HepG2 (cell line): ENCODE measurements around the gene BCAR3. TPM values are rescaled to one million over a fixed set of nuclear protein-coding genes. Genes with fewer than 3 reads are reported as not detected.

Source experiments
- ATAC-seq: fragments of 200-7000 bp; cut with Tn5 transposase; 3 replicates; pipeline ENCODE4 v1.9.1; 2020; ENCODE audit warnings: mild to moderate bottlenecking, moderate library complexity
- BruUV-seq: library from RNA; stranded (reverse); fragments of 400-500 nt; replicated peaks from 2 replicates; lab custom pipeline; 2021; lab: Mats Ljungman, UMichigan
- CTCF ChIA-PET: fragments of 300-600 bp; formaldehyde crosslinking; extraction: SDS; loops from one replicate; lab custom pipeline; 2021; ENCODE audit warnings: low total read pairs, inconsistent platforms, low intra/inter-chr PET ratio; lab: Yijun Ruan, JAX
- POLR2A ChIA-PET: fragments of 350-600 bp; sonication (Branson Sonifier 250); formaldehyde crosslinking; loops from one replicate; lab custom pipeline; 2020; ENCODE audit warnings: antibody characterized with exemption, inconsistent platforms; lab: Yijun Ruan, JAX
- DNase-seq: peaks from one replicate; pipeline ENCODE4 v3.0.0-alpha.2; 2015; ENCODE audit warnings: low spot score
- FAIRE-seq: peaks from 3 replicates; lab custom pipeline; 2011; peaks lifted over from hg19 to GRCh38; lab: Jason Lieb, UNC
- H2AFZ ChIP-seq: one replicate; pipeline ENCODE4 v1.6.1; 2011; ENCODE audit warnings: low read length, inconsistent platforms
- H3K27ac ChIP-seq: fragments of 300-600 bp; 3 replicates; pipeline ENCODE4 v1.8.0; 2011; ENCODE audit warnings: mixed run types, mild to moderate bottlenecking, mixed read lengths, low read length, inconsistent platforms; ENCODE audit not compliant: insufficient read depth; ENCODE audit errors: extremely low read length
- H3K27me3 ChIP-seq, 2 experiments: fragments of 200-600 bp in 1 of 2; 2 replicates in 1 of 2; 3 replicates in 1 of 2; pipeline versions ENCODE4 v1.6.0 to v1.8.0; 2011; ENCODE audit warnings: low read length in 2 of 2, mild to moderate bottlenecking in 2 of 2, moderate library complexity in 2 of 2, inconsistent platforms in 1 of 2; ENCODE audit not compliant: insufficient read depth in 2 of 2, control insufficient read depth in 1 of 2
- H3K36me3 ChIP-seq, 2 experiments: fragments of 200-600 bp in 1 of 2; replicated peaks in 1 of 2; 2 replicates in 1 of 2; 3 replicates in 1 of 2; pipeline versions ENCODE4 v1.5.1 to v1.8.0; 2011; ENCODE audit warnings: low read length in 2 of 2, inconsistent platforms in 1 of 2; ENCODE audit not compliant: insufficient read depth in 2 of 2, control insufficient read depth in 1 of 2
- H3K4me1 ChIP-seq: 2 replicates; pipeline ENCODE4 v1.5.1; 2012; ENCODE audit warnings: low read length, inconsistent platforms; ENCODE audit not compliant: insufficient read depth
- H3K4me2 ChIP-seq: 2 replicates; pipeline ENCODE4 v1.6.0; 2011; ENCODE audit warnings: low read depth, low read length, inconsistent platforms
- H3K4me3 ChIP-seq, 3 experiments: fragments of 200-600 bp in 1 of 3; sonication (generic), shearing (Covaris generic) in 1 of 3; replicated peaks in 1 of 3; 2 replicates each; pipeline ENCODE4 v1.5.1; 2011 to 2016; ENCODE audit warnings: low read length in 3 of 3, inconsistent platforms in 2 of 3, low read depth in 2 of 3, mild to moderate bottlenecking in 2 of 3, control low read depth in 1 of 3, mixed read lengths in 1 of 3; ENCODE audit not compliant: insufficient read depth in 1 of 3
- H3K79me2 ChIP-seq: one replicate; pipeline ENCODE4 v1.6.1; 2011; ENCODE audit warnings: low read length, inconsistent platforms; ENCODE audit not compliant: insufficient read depth
- H3K9ac ChIP-seq: 2 replicates; pipeline ENCODE4 v1.6.0; 2011; ENCODE audit warnings: mild to moderate bottlenecking, low read depth, low read length, inconsistent platforms; ENCODE audit not compliant: insufficient read depth
- H3K9me3 ChIP-seq: 2 replicates; pipeline ENCODE4 v1.5.1; 2012; ENCODE audit warnings: mild to moderate bottlenecking, low read length
- H4K20me1 ChIP-seq: 2 replicates; pipeline ENCODE4 v1.6.0; 2011; ENCODE audit warnings: inconsistent platforms, mild to moderate bottlenecking, low read length, moderate library complexity; ENCODE audit not compliant: insufficient read depth
- DZIP1 ChIP-seq: sonication (generic); formaldehyde crosslinking; IDR thresholded peaks from 2 replicates; pipeline ENCODE4 v1.5.0; 2020; ENCODE audit warnings: mild to moderate bottlenecking, missing genetic modification reagents
- HNRNPK ChIP-seq: fragments of 200-400 bp; formaldehyde crosslinking; IDR thresholded peaks from 2 replicates; pipeline ENCODE4 v1.6.1; 2018; ENCODE audit warnings: low read length, low read depth, moderate library complexity, mild to moderate bottlenecking; ENCODE audit not compliant: poor library complexity, severe bottlenecking
- IRF1 ChIP-seq: sonication (generic); formaldehyde crosslinking; IDR thresholded peaks from 2 replicates; pipeline ENCODE4 v1.4.0; 2020; ENCODE audit warnings: low read depth, mild to moderate bottlenecking, missing genetic modification reagents
- MYC ChIP-seq: sonication (generic); formaldehyde crosslinking; IDR thresholded peaks from 2 replicates; pipeline ENCODE4 v1.9.0; 2021; ENCODE audit warnings: missing genetic modification reagents, borderline replicate concordance
- RFXANK ChIP-seq: IDR thresholded peaks from 2 replicates; pipeline ENCODE4 v1.6.1; 2016
- SALL1 ChIP-seq: sonication (generic); formaldehyde crosslinking; IDR thresholded peaks from 2 replicates; pipeline ENCODE4 v1.8.0; 2022; ENCODE audit warnings: mild to moderate bottlenecking, missing genetic modification reagents
- SMC3 ChIP-seq: IDR thresholded peaks from 2 replicates; pipeline ENCODE4 v1.6.1; 2011; ENCODE audit warnings: low read length, improper control_type of control experiment
- SRSF1 ChIP-seq: fragments of 200-400 bp; formaldehyde crosslinking; optimal IDR thresholded peaks from 2 replicates; pipeline ENCODE3; 2017; ENCODE audit warnings: mild to moderate bottlenecking, low read depth, low read length, moderate library complexity
- THAP7 ChIP-seq: sonication (generic); formaldehyde crosslinking; IDR thresholded peaks from 2 replicates; pipeline ENCODE4 v1.8.1; 2023; ENCODE audit warnings: mild to moderate bottlenecking, missing genetic modification reagents
- ZBTB8A ChIP-seq: sonication (generic); formaldehyde crosslinking; IDR thresholded peaks from 2 replicates; pipeline ENCODE4 v1.4.0; 2020; ENCODE audit warnings: mild to moderate bottlenecking, low read depth, missing genetic modification reagents, borderline replicate concordance
- ZNF234 ChIP-seq: sonication (generic); formaldehyde crosslinking; conservative IDR thresholded peaks from 2 replicates; pipeline ENCODE4 v1.5.1; 2020; ENCODE audit warnings: mild to moderate bottlenecking, missing genetic modification reagents
- ZNF383 ChIP-seq: sonication (generic); formaldehyde crosslinking; IDR thresholded peaks from 2 replicates; pipeline ENCODE4 v1.4.0; 2020; ENCODE audit warnings: missing genetic modification reagents, mild to moderate bottlenecking, borderline replicate concordance
- ZNF512B ChIP-seq: sonication (generic); formaldehyde crosslinking; IDR thresholded peaks from 2 replicates; pipeline ENCODE4 v1.5.1; 2020; ENCODE audit warnings: missing genetic modification reagents, mild to moderate bottlenecking, borderline replicate concordance
- ZNF720 ChIP-seq: sonication (generic); formaldehyde crosslinking; IDR thresholded peaks from 2 replicates; pipeline ENCODE4 v1.4.0; 2020; ENCODE audit warnings: missing genetic modification reagents
- ZNF768 ChIP-seq: sonication (generic); formaldehyde crosslinking; IDR thresholded peaks from 2 replicates; pipeline ENCODE4 v1.4.0; 2020; ENCODE audit warnings: missing genetic modification reagents
- ZNF775 ChIP-seq: sonication (generic); formaldehyde crosslinking; IDR thresholded peaks from 2 replicates; pipeline ENCODE4 v1.4.0; 2020; ENCODE audit warnings: missing genetic modification reagents, mild to moderate bottlenecking, moderate library complexity, borderline replicate concordance
- ZSCAN25 ChIP-seq: sonication (generic); formaldehyde crosslinking; IDR thresholded peaks from 2 replicates; pipeline ENCODE4 v1.8.0; 2022; ENCODE audit warnings: mild to moderate bottlenecking, missing genetic modification reagents
- ZSCAN31 ChIP-seq: sonication (generic); formaldehyde crosslinking; IDR thresholded peaks from 2 replicates; pipeline ENCODE4 v1.5.0; 2020; ENCODE audit warnings: low read depth, mild to moderate bottlenecking, missing genetic modification reagents
- WGBS: methylation state at CpG from one replicate; pipeline ENCODE4 v1.1.6; 2017; ENCODE audit warnings: low lambda C conversion rate; 5-methylcytosine and 5-hydroxymethylcytosine counted together
- in situ Hi-C: cut with HindIII; loops from 2 replicates; pipeline ENCODE4 v1.10.0; 2017; ENCODE audit warnings: low pct_unique_long_range_greater_than_20kb; ENCODE audit not compliant: extremely low pct_ligation_motif_present
- intact Hi-C: fragments of 100-400 bp; cut with micrococcal nuclease; formaldehyde crosslinking; loops from one replicate; pipeline ENCODE4 v1.10.0; 2022; ENCODE audit not compliant: unreplicated experiment
- polyA plus RNA-seq, 8 experiments: library from polyadenylated mRNA; depleted of rRNA in 3 of 8; stranded (reverse) in 7 of 8; unstranded in 1 of 8; fragments of >200 nt; fragmentation: Illumina TruSeq in 4 of 8; extraction: Trizol in 4 of 8; gene quantifications; 2 replicates each; pipeline versions ENCODE4 v1.2.1 to v1.2.3, GENCODE V29; 2011 to 2016; ENCODE audit warnings: low read depth in 4 of 8, missing spikeins in 1 of 8, mixed read lengths in 1 of 8; ENCODE audit not compliant: insufficient read depth in 1 of 8
- total RNA-seq, 5 experiments: library from RNA; depleted of rRNA; stranded (reverse); fragments of >200 nt; fragmentation: Illumina TruSeq; extraction: Trizol; gene quantifications; 2 replicates each; pipeline ENCODE4 v1.2.3, GENCODE V29; 2016; ENCODE audit warnings: low read depth in 1 of 5

Gene BCAR3
- total and polyA plus RNA-seq, 2 of the 13 experiments (the other 11 are each of a cell fraction or from before 2014, with no cell fraction given) = 3.6 to 4.8 TPM

- POLR2A ChIA-PET = no interaction called here
- no peaks in the 10 kb centered on the region for H3K27me3 ChIP-seq
- H3K9ac ChIP-seq = no peak overlapping the region
- no peaks in the 10 kb centered on the region for H3K79me2 ChIP-seq
- intact Hi-C loops = no loop called here
- no peak overlapping the region for H3K4me2 ChIP-seq
- peaks cover 14% of the 10 kb centered on the region for H3K4me1 ChIP-seq
- no peaks in the 10 kb centered on the region for H3K9me3 ChIP-seq
- H4K20me1 ChIP-seq = no peaks in the 10 kb centered on the region
- in situ Hi-C loops = no loop called here
- H2AFZ ChIP-seq = no peak overlapping the region
- 92% methylated on average over 2 of the region's 2 CpGs for WGBS
- BruUV-seq = no TSS peak
- ATAC-seq (no peak), FAIRE-seq (no peak), DNase-seq (no peak)
- H3K36me3 ChIP-seq = peaks cover 3 to 7% of the 10 kb centered on the region in 2 experiments; a peak in 4 of 5 replicates
- H3K4me3 ChIP-seq = no peak overlapping the region
- CTCF ChIA-PET = no interaction called here
- no peak overlapping the region for H3K27ac ChIP-seq
- TF ChIP-seq ZNF383 (CRISPR knock-in tag) (no peak), THAP7 (CRISPR knock-in tag) (no peak), HNRNPK (no peak), SALL1 (no peak), SMC3 (no peak), RFXANK (CRISPR knock-in tag) (no peak), ZNF512B (no peak), SRSF1 (no peak), ZNF234 (CRISPR knock-in tag) (no peak), ZNF768 (CRISPR knock-in tag) (no peak), ZNF775 (no peak), ZNF720 (CRISPR knock-in tag) (no peak), ZSCAN25 (no peak), ZBTB8A (CRISPR knock-in tag) (no peak), MYC (CRISPR knock-in tag) (no peak), DZIP1 (CRISPR knock-in tag) (no peak), IRF1 (CRISPR knock-in tag) (no peak), ZSCAN31 (CRISPR knock-in tag) (no peak)
Observed at GRCh38 chr1:93559045-93559444, 122.6 kb downstream of the BCAR3 start.
